BE2C (cell line): ENCODE results near the gene CNOT1.
"Not testable (repeated sequence)": the region's sequence is repeated elsewhere in the genome, so short reads cannot be mapped to it uniquely, and the experiment has no call there.

ENCODE experiments used
- DNase-seq: peaks from one replicate; pipeline ENCODE4 v3.0.0-alpha.2; 2020
- H3K27me3 ChIP-seq: fragments of 250-450 bp; sonication (Bioruptor Pico); 2 replicates; pipeline ENCODE4 v1.5.1; 2020; ENCODE audit warnings: mild to moderate bottlenecking
- H3K36me3 ChIP-seq: fragments of 250-450 bp; sonication (Bioruptor Pico); 2 replicates; pipeline ENCODE4 v1.5.1; 2020; ENCODE audit warnings: mild to moderate bottlenecking
- H3K4me1 ChIP-seq: fragments of 250-450 bp; sonication (Bioruptor Pico); 2 replicates; pipeline ENCODE4 v1.5.1; 2020
- H3K4me3 ChIP-seq: 2 replicates; pipeline ENCODE4 v1.5.1; 2011; ENCODE audit warnings: low read depth, low read length
- H3K9me3 ChIP-seq: fragments of 250-450 bp; sonication (Bioruptor Pico); 2 replicates; pipeline ENCODE4 v1.5.1; 2020
- TF ChIP-seq, protein P1 (sequence below): IDR thresholded peaks from 2 replicates; pipeline ENCODE4 v1.5.1; 2012; ENCODE audit warnings: mild to moderate bottlenecking, low read depth, low read length

Gene CNOT1

DNA sequence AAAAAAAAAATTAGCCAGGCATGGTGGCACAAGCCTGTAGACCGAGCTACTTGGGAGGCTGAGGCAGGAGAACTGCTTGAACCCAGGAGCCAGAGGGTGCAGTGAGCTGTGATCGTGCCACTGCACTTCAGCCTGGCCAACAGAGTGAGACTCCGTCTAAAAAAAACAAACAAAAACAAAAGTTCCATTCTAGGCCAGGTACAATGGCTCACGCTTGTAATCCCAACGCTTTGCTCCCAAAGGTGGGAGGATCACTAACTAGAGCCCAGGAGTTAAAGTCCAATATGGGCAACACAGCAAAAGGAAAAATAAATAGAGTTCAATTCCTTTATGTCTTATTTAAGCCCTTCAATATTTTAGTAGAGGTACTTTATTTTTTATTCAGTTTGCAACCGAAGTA, 47.5 kb downstream of the CNOT1 start:
- Histone ChIP-seq H3K4me3 (no peak overlapping the region), H3K9me3 (no peaks in the 10 kb centered on the region), H3K36me3 (peaks cover 93% of the 10 kb centered on the region), H3K4me1 (no peaks in the 10 kb centered on the region), H3K27me3 (no peaks in the 10 kb centered on the region)
- DNase-seq, result no peak
- TF ChIP-seq, protein P1, sequence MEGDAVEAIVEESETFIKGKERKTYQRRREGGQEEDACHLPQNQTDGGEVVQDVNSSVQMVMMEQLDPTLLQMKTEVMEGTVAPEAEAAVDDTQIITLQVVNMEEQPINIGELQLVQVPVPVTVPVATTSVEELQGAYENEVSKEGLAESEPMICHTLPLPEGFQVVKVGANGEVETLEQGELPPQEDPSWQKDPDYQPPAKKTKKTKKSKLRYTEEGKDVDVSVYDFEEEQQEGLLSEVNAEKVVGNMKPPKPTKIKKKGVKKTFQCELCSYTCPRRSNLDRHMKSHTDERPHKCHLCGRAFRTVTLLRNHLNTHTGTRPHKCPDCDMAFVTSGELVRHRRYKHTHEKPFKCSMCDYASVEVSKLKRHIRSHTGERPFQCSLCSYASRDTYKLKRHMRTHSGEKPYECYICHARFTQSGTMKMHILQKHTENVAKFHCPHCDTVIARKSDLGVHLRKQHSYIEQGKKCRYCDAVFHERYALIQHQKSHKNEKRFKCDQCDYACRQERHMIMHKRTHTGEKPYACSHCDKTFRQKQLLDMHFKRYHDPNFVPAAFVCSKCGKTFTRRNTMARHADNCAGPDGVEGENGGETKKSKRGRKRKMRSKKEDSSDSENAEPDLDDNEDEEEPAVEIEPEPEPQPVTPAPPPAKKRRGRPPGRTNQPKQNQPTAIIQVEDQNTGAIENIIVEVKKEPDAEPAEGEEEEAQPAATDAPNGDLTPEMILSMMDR, result no peak

DNA sequence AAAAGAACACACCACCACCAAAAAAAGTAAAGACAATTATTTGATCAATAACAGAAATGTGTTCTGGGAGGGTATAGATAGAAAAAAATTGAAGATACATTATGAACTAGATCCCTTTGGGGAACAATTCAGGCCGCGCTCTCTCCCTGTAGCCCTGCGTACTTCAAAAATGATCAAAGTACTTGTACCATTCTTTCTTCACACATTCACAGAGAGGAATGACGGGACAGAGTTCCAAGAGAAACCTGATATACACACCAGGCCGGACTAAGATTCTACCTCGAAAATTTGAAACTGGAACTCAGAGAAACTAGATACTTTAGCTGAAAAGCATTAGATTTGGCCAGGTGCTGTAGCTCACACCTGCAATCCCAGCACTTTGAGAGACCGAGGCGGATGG, 50.0 kb downstream of the CNOT1 start:
- TF ChIP-seq, protein P1, result no peak
- H3K4me1 ChIP-seq, result no peaks in the 10 kb centered on the region
- no peak for DNase-seq
- H3K36me3 ChIP-seq, result peaks cover 97% of the 10 kb centered on the region
- no peak overlapping the region for H3K4me3 ChIP-seq
- no peaks in the 10 kb centered on the region for H3K27me3 ChIP-seq
- no peaks in the 10 kb centered on the region for H3K9me3 ChIP-seq

DNA sequence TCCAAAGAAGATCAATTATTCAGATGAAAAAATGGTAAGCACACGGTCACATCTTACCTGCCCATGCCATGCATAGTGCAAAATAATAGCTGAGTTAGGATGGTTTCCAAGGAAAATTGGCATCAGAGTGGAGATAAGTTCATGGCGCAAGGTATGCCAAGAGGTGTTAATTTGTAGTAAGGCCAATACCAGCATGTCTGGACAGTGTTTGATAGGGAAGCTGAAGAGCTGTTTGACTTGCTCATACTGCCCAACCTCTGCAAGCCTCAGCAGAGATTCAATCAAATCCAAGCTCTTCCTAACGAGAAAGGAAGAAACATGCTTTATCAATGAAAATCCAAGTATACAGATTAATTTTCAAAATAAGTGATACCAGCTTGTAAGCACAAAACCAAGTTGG, 51.0 kb downstream of the CNOT1 start:
- no peak for DNase-seq
- TF ChIP-seq, protein P1, result no peak
- Histone ChIP-seq H3K36me3 (peaks cover 99% of the 10 kb centered on the region), H3K4me3 (no peak overlapping the region), H3K27me3 (no peaks in the 10 kb centered on the region), H3K9me3 (no peaks in the 10 kb centered on the region), H3K4me1 (no peaks in the 10 kb centered on the region)

DNA sequence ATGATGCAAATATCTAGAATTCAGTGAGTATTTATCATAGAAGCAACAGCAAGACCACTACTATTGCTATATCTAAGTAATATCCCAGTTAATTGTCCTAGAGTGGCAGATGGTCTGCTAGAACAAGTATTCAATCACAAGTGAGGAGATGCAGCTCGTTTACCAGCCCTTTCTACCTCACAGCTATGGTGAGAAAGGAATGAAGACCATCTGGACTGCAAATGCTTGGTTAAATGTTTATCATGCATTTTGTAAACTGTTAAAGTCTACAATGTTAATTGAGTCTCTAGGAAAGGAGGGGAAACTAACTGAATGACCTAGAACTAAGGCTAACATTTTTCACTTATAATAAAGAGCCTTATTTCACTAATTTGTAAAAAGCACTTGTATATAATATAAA, 52.5 kb downstream of the CNOT1 start:
- H3K9me3 ChIP-seq, result no peaks in the 10 kb centered on the region
- peaks cover 97% of the 10 kb centered on the region for H3K36me3 ChIP-seq
- TF ChIP-seq, protein P1, result no peak
- no peaks in the 10 kb centered on the region for H3K27me3 ChIP-seq
- DNase-seq, result no peak
- no peak overlapping the region for H3K4me3 ChIP-seq
- H3K4me1 ChIP-seq, result no peaks in the 10 kb centered on the region

DNA sequence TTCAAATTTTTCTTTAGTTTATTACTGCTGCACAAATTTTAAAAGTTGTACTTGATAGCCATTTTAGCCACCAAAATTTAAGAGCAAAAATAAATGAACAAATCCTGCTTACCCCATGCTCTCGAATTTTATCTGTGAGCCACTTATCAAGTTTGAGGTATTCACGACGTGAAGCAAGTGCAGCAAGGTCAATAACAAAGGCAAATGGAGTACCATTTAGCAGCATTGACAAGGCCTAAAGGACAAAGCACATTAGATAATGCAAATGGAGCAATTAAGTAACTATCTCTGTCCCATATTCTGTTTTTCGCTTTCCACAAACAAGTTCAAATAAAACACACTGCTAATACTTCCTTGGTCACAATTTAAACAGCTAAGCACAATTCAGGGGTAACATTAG, 54.7 kb downstream of the CNOT1 start:
- peaks cover 97% of the 10 kb centered on the region for H3K36me3 ChIP-seq
- H3K4me1 ChIP-seq, result no peaks in the 10 kb centered on the region
- TF ChIP-seq, protein P1, result no peak
- H3K27me3 ChIP-seq, result no peaks in the 10 kb centered on the region
- H3K4me3 ChIP-seq, result no peak overlapping the region
- no peaks in the 10 kb centered on the region for H3K9me3 ChIP-seq
- no peak for DNase-seq

DNA sequence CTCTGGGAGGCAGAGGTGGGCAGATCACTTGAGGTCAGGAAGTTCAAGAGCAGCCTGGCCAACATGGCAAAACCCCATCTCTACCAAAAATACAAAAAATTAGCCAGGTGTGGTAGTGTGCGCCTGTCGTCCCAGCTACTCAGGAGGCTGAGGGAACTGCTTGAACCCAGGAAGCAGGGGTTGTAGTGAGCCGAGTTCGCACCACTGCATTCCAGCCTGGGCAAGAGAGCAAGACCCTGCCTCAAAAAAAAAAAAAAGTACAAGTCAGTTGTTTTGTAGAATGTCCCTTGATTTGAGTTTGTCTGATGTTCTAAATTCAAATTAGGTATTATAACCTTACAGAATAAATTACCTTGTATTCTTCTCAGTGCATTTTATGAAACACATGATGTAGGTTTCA, 63.9 kb downstream of the CNOT1 start:
- not testable (repeated sequence) for H3K27me3 ChIP-seq, DNase-seq, H3K9me3 ChIP-seq, H3K4me1 ChIP-seq, H3K4me3 ChIP-seq
- H3K36me3 ChIP-seq, result peaks cover 86% of the 10 kb centered on the region

DNA sequence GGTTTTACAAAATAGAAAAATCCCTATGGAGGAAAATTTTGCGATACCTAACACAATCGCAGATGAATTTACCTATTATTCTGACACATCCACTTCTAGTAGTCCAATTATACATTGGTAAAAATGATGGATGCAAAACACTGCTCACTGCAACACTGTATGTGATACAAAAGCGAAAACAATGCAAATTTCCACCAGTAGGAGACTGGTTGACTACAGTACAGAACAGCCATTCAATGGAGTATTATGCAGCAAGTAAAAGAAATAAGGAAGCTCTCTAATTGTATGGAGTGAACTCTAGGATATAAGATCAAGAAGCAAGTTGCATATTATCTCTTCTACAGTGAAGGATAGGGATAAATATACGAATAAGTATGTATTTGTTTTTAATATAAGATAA, 65.9 kb downstream of the CNOT1 start:
- TF ChIP-seq, protein P1, result no peak
- H3K4me1 ChIP-seq, result no peaks in the 10 kb centered on the region
- H3K9me3 ChIP-seq, result no peaks in the 10 kb centered on the region; the same call in 1 of the 2 replicates
- no peak overlapping the region for H3K4me3 ChIP-seq
- H3K36me3 ChIP-seq, result peaks cover 87% of the 10 kb centered on the region
- no peaks in the 10 kb centered on the region for H3K27me3 ChIP-seq
- DNase-seq, result no peak
